HCT116 (cell line): Measurements from ENCODE around the gene GPR146. TPM values are rescaled to one million over a fixed set of nuclear protein-coding genes. Genes with fewer than 3 reads are reported as not detected.

Experiments used
- ATF3 ChIP-seq: IDR thresholded peaks from 2 replicates; pipeline ENCODE4 v1.6.1; 2012
- CEBPB ChIP-seq: IDR thresholded peaks from 2 replicates; pipeline ENCODE4 v1.6.1; 2012; ENCODE audit warnings: low read depth
- CTCF ChIP-seq, 3 experiments: fragments of 200-600 bp in 1 of 3; sonication (generic) in 1 of 3; IDR thresholded peaks in 2 of 3; conservative IDR thresholded peaks in 1 of 3; 2 replicates each; pipeline ENCODE4 v1.5.1; 2012 to 2017; ENCODE audit warnings: low read depth in 2 of 3, low read length in 2 of 3, antibody characterized with exemption in 1 of 3, borderline replicate concordance in 1 of 3, control low read depth in 1 of 3, mild to moderate bottlenecking in 1 of 3, mixed read lengths in 1 of 3, mixed run types in 1 of 3, moderate library complexity in 1 of 3; ENCODE audit not compliant: insufficient read depth in 1 of 3
- ELF1 ChIP-seq: IDR thresholded peaks from 2 replicates; pipeline ENCODE4 v1.6.1; 2012; ENCODE audit warnings: low read depth, borderline replicate concordance
- EZH2phosphoT487 ChIP-seq: fragments of 200-600 bp; IDR thresholded peaks from 2 replicates; pipeline ENCODE4 v1.6.1; 2018; ENCODE audit warnings: antibody characterized with exemption, borderline replicate concordance
- FOSL1 ChIP-seq: IDR thresholded peaks from 2 replicates; pipeline ENCODE4 v1.6.1; 2012; ENCODE audit warnings: low read depth
- POLR2A ChIP-seq: IDR thresholded peaks from 2 replicates; pipeline ENCODE4 v1.7.0; 2011; ENCODE audit warnings: borderline replicate concordance; ENCODE audit not compliant: insufficient read depth, insufficient read length; ENCODE audit errors: extremely low read depth
- POLR2AphosphoS5 ChIP-seq: IDR thresholded peaks from 2 replicates; pipeline ENCODE4 v1.6.1; 2011; ENCODE audit warnings: mild to moderate bottlenecking, low read depth, low read length, moderate library complexity
- SIN3A ChIP-seq: IDR thresholded peaks from 2 replicates; pipeline ENCODE4 v1.6.1; 2012; ENCODE audit warnings: low read depth
- SP1 ChIP-seq: IDR thresholded peaks from 2 replicates; pipeline ENCODE4 v1.6.1; 2012; ENCODE audit warnings: low read depth
- SRF ChIP-seq: IDR thresholded peaks from 2 replicates; pipeline ENCODE4 v1.6.1; 2012; ENCODE audit warnings: low read depth
- ZBTB33 ChIP-seq: IDR thresholded peaks from 2 replicates; pipeline ENCODE4 v1.6.1; 2011; ENCODE audit warnings: mild to moderate bottlenecking, low read length, moderate library complexity; ENCODE audit not compliant: insufficient replicate concordance; ENCODE audit errors: extremely low read depth
- total RNA-seq: library from RNA; stranded (reverse); gene quantifications from one replicate; pipeline ENCODE4 v1.2.1, GENCODE V29; 2021; ENCODE audit not compliant: unreplicated experiment

Gene GPR146
- total RNA-seq, 1 experiment from 2014 or later: 2.4 TPM

- no peak for TF ChIP-seq CTCF (IDR thresholded peaks at IDR 0.05 in 2 of 3, conservative IDR thresholded peaks at IDR 0.05 in 1 of 3; ENCODE audit: borderline replicate concordance in 1 of 3, insufficient read depth in 1 of 3, low read depth in 2 of 3, low read length in 2 of 3)
- no peak for TF ChIP-seq SP1
- no peak for TF ChIP-seq POLR2AphosphoS5
- no peak for TF ChIP-seq EZH2phosphoT487
- no peak for TF ChIP-seq ATF3
- TF ChIP-seq ZBTB33: no peak
- TF ChIP-seq POLR2A: no peak
- no peak for TF ChIP-seq SIN3A
- no peak for TF ChIP-seq SRF
- TF ChIP-seq CEBPB: no peak
- no peak for TF ChIP-seq FOSL1
- no peak for TF ChIP-seq ELF1
Observed at GRCh38 chr7:1100386-1100785, 56.0 kb downstream of the GPR146 start (continued).
